GM18873 (cell line): ENCODE results near the gene C19orf25.

Source experiments
- ATAC-seq: cut with Tn5 transposase; IDR thresholded peaks from one replicate; pipeline ENCODE4 v1.9.1; 2021; ENCODE audit warnings: mild to moderate bottlenecking, moderate library complexity, moderate number of reproducible peaks; ENCODE audit not compliant: unreplicated experiment, low FRiP score

Gene C19orf25

DNA sequence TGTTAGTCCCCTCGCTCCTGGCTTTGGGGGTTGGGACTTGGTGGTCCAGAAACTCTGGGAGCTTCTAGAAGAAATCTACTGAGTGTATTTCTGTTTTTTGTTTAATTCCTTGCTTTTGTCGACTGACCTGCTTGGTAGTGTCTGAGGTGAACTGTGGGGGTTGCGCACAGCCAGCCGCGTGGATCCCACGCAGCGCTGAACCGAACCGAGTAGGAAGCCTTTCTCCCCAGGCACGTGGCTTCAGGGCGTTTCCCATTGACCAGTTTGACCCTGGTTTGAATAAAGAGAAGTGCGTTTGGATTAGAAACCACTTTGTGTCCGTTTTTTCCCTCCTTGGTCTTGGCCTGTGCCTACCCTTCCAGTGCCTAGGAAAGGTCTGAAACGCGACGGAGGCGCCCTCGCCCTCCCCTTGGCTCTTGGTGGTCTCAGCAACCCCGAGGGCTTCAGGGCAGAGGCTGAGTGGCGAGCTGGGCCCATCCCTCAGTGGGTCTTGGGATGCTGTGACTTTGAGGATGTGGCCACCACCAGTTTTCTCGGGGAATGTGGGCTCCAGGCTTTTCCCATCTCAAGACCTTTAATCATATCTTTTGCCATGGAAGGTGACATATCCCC lies 43.5 kb downstream of the C19orf25 start:
- ATAC-seq: no peak

- no peak for ATAC-seq
Observed at GRCh38 chr19:1434577-1435060, 44.4 kb downstream of the C19orf25 start.

- ATAC-seq: no peak
Observed at GRCh38 chr19:1434040-1434366, 45.0 kb downstream of the C19orf25 start.

- ATAC-seq: no peak
Observed at GRCh38 chr19:1433119-1434039, 45.6 kb downstream of the C19orf25 start.

DNA sequence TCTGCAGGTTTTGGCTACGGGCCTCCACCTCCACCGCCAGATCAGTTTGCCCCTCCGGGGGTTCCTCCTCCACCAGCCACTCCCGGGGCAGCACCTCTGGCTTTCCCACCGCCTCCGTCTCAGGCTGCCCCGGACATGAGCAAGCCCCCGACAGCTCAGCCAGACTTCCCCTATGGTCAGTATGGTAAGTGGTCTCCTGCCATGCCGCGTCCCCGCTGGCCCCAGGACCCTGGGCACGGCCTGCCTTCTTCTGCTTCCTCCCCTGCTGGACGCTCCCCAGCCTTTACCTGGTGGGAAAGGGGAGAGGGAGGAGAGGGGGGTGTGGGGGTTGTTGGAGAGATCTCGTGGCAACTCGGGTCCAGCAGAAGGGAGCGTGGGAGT lies 46.5 kb downstream of the C19orf25 start:
- no peak for ATAC-seq

GRCh38 chr19:1431759-1432506 lies 47.1 kb downstream of the C19orf25 start:
- no peak for ATAC-seq

DNA sequence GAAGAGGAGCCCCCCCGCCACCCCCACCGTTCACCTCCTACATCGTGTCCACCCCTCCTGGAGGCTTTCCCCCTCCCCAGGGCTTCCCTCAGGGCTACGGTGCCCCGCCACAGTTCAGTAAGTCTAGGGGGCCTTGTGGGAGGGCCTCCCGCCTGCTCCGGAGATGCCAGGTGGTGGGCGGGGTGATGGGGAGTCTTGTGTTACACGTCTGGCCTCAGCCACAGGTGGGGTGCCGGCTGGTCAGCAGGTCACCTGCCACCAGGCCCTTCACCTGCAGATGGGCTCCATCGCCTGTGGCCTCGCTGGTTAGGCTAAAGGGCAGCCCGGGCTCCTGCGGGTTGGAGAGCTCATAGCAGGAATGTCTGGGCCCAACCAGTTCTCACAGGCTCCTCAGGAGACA lies 48.8 kb downstream of the C19orf25 start:
- ATAC-seq: no peak

DNA sequence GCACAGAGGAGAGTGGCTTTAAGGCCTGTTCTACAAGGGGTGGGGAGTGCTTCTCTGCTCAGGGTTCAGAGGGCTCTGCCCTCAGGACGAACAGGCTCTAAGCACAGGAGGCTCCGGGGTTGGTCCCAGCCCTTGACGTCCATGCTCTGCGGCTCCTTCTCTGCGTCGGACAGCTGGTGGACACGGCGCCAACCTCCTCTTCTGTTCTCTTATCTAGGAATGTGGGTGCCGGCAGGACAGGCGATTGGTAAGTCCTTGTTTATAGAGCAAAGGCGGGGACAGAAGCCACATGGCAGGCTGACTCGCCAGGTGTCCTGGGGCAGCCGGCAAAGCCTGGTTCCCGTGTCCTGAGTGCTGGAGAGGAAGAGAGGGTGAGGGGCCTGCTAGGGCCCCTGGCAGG lies 49.3 kb downstream of the C19orf25 start:
- ATAC-seq: no peak

GRCh38 chr19:1428738-1429391 lies 50.1 kb downstream of the C19orf25 start:
- no peak for ATAC-seq

DNA sequence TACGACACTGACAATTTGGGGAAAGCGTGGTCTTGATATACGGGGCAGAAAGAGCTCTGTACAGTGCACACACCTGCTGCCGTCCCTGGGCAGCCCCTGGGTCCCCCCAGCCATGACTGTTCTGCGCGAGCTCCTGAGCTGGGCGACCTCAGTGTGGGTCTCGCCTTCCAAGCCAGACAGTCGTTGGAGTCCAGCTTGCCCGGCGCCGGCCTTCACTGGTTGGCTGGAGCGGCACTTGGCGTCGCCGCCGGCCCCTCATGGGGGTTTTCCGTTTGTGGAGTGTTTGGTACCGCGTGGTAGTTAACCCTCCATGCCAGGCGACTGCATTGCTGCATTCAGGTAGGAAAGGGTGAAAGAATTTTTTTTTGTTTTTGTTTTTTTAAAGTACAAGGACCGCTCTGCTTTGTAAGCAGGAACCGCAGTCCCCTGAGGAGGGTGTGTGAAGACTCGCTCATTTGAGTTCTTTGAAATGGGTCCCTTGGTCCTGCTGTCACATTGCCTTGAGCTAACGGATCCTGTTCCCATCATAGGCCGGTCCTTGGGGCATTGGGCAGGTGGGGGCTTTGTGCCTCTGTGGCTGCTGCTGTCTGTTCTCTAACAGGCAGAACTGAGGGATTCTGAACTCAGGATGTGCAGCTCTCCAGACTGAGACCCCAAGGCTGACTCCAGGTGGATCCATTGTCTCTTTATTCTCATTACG lies 51.6 kb downstream of the C19orf25 start:
- ATAC-seq: no peak

- no peak for ATAC-seq
Observed at GRCh38 chr19:1426736-1427135, 52.3 kb downstream of the C19orf25 start.

- no peak for ATAC-seq
Observed at GRCh38 chr19:1425902-1426301, 53.1 kb downstream of the C19orf25 start.

- ATAC-seq: no peak
Observed at GRCh38 chr19:1425102-1425837, 53.7 kb downstream of the C19orf25 start.

GRCh38 chr19:1424192-1424955 lies 54.6 kb downstream of the C19orf25 start:
- ATAC-seq: no peak

DNA sequence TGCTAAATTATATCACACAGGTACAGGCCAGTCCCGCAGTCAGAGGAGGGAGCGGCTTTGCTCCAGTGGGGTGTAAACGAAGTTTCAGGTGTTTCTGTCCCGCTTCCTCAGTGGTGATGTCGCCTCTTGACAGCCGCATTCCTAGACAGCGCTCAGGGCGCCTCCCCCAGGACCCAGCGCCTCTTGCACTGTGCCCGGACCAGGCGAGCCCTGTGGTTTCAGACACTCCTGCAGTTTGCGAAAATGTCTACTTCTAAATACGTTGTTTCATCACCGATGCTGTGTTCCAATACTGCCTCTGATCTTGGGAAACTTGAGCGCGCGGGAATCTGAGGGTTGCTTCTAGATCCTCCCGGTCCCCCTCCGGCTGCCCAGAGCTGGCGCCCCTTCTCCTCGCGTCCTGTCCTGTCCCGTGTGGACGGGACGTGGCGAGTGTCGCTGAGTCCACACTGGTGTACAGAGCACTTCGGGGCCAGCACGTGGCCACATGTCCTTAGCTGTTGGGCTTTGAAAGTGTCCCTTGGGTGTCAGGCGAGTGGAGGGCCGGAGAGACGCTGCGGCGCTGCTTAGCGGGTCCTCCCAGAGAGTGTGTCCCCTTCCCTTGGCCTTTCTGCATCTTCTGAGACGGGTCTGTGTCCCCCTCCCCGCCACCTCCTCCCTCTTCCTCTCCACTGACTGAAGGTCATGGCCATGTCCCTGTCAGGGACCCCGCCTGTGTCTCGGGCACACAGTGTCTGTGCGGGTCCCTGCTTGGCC lies 55.4 kb downstream of the C19orf25 start:
- ATAC-seq: no peak
